Upper lobe of right lung (tissue), 1 donor: Measurements from ENCODE around the gene MID1. TPM values are rescaled to one million over a fixed set of nuclear protein-coding genes. Genes with fewer than 3 reads are reported as not detected.

Source experiments
- ATAC-seq: fragments of 200-7000 bp; cut with Tn5 transposase; one replicate; pipeline ENCODE4 v1.9.1; 2020; ENCODE audit warnings: mild to moderate bottlenecking, moderate library complexity
- DNase-seq: peaks from one replicate; pipeline ENCODE4 v3.0.0-alpha.2; 2020
- H3K27ac ChIP-seq: fragments of 200-600 bp; one replicate; pipeline ENCODE4 v1.8.0; 2022
- H3K27me3 ChIP-seq: fragments of 200-600 bp; one replicate; pipeline ENCODE4 v1.8.0; 2022; ENCODE audit warnings: mild to moderate bottlenecking
- H3K36me3 ChIP-seq: fragments of 200-600 bp; one replicate; pipeline ENCODE4 v1.8.0; 2022
- H3K4me1 ChIP-seq: fragments of 200-600 bp; one replicate; pipeline ENCODE4 v1.8.0; 2022
- H3K4me3 ChIP-seq: fragments of 200-600 bp; one replicate; pipeline ENCODE4 v1.8.0; 2022; ENCODE audit warnings: mild to moderate bottlenecking
- H3K9me3 ChIP-seq: fragments of 200-600 bp; one replicate; pipeline ENCODE4 v1.8.0; 2022
- CTCF ChIP-seq: fragments of 200-600 bp; IDR thresholded peaks from one replicate; pipeline ENCODE4 v1.8.0; 2022; ENCODE audit warnings: antibody characterized with exemption
- intact Hi-C: fragments of 100-400 bp; cut with DNase I; formaldehyde crosslinking; loops from one replicate; pipeline ENCODE4 v1.11.0; 2022
- total RNA-seq: library from RNA; stranded (reverse); fragmentation: NEBNext Ultra II Directional; extraction: Animal tissue kit (Norgen Biotek cat#: 25700); gene quantifications from one replicate; pipeline ENCODE4 v1.2.1, GENCODE V29; 2021
- donor health status: DM: no; HTN: yes; CAD: no; lungs with severe emphysema.

The MID1 gene
- total RNA-seq, 1 donor from 2014 or later: 24.5 TPM

DNA sequence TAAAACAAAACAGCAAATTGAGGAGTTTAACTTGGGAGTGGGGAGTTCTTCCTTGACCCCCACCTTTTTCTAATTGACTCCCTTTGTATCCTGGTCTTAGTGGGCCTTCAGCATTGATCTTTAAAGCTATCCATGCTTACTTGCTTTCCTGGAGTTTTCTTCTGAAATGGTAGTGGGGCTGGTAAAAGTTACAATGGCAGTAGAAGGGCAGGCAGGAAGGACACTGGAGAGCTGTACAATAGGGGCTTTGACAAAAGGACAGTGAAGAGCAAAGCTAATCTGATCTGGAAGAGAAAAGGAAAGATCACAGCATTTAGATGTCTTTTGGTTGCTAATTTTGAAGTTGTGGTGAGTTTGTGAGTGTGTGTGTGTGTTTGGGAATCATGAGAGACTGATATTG lies 111.5 kb downstream of the MID1 start:
- intact Hi-C loops: no loop called here
- Histone ChIP-seq H3K4me3 (no peak overlapping the region), H3K27me3 (no peaks in the 10 kb centered on the region), H3K4me1 (no peaks in the 10 kb centered on the region), H3K9me3 (no peaks in the 10 kb centered on the region), H3K36me3 (no peaks in the 10 kb centered on the region), H3K27ac (no peak overlapping the region)
- no peak for TF ChIP-seq CTCF
- DNase-seq: no peak
- ATAC-seq: no peak

DNA sequence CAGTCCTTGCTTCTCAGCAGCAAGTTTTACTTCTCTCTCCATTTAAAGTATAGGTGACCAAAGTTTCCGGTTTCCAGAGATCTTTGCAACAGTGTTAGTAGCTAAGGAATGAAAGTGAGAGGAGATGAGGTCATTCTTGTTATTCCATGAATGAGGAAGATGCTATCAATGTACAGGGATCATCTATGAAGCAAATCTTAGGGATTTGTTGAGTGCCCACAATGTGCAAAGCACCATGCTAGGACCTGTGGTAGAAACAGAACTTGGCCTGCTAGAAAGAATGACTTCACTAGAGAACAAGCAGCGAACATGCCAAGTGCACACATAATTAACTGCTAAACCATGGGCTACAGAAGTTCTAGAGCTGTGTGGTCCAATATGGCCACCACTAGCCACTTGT lies 112.5 kb downstream of the MID1 start:
- Histone ChIP-seq H3K9me3 (no peaks in the 10 kb centered on the region), H3K4me3 (no peak overlapping the region), H3K27ac (no peak overlapping the region), H3K27me3 (no peaks in the 10 kb centered on the region), H3K36me3 (no peaks in the 10 kb centered on the region), H3K4me1 (no peaks in the 10 kb centered on the region)
- ATAC-seq (no peak), DNase-seq (no peak)
- TF ChIP-seq CTCF: no peak
- intact Hi-C loops: no loop called here

DNA sequence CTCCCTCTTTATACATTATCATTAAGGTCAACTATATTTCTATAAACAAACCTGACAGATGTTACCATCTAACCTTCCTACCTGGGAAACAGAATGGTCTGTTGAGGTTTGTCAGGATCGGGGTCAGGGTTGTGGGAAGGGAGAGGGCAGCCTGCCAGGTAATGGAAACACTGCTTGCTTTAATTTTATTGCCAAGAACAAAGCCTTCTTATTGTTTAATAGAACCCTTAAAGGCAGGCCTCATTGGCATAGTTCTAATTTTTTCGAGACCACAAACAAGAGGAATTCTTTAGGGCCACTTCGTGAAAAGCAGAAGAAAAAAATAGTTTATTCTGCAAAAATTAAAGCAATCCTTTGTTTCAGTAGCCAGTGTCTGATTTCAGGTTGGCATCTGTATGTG lies 113.2 kb downstream of the MID1 start:
- Histone ChIP-seq H3K27ac (no peak overlapping the region), H3K4me3 (no peak overlapping the region), H3K27me3 (no peaks in the 10 kb centered on the region), H3K9me3 (no peaks in the 10 kb centered on the region), H3K4me1 (no peaks in the 10 kb centered on the region), H3K36me3 (no peaks in the 10 kb centered on the region)
- intact Hi-C loops: no loop called here
- ATAC-seq (no peak), DNase-seq (no peak)
- no peak for TF ChIP-seq CTCF

DNA sequence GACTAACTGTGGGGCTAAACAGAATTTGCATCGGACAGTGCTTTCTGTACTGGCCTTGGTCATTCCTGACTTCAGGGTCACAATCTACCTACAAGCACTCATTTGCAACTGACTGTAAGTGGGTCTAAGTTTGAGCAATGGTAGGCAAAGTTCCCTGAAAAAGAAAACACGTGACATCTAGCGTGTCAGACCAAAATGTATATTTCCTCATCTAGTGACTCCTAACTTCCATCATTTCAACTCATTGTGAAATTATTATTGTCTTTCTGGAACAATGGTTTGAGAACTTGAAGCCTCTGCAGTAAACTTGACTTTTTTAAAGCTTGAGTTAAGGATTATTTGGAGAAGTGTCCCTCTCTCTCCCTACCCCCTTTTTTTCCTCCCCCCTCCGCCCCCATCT lies 113.6 kb downstream of the MID1 start:
- intact Hi-C loops: no loop called here
- no peaks in the 10 kb centered on the region for H3K27me3 ChIP-seq
- no peak for TF ChIP-seq CTCF
- H3K4me1 ChIP-seq: no peaks in the 10 kb centered on the region
- ATAC-seq (no peak), DNase-seq (no peak)
- H3K9me3 ChIP-seq: no peaks in the 10 kb centered on the region
- no peak overlapping the region for H3K27ac ChIP-seq
- no peaks in the 10 kb centered on the region for H3K36me3 ChIP-seq
- H3K4me3 ChIP-seq: no peak overlapping the region

DNA sequence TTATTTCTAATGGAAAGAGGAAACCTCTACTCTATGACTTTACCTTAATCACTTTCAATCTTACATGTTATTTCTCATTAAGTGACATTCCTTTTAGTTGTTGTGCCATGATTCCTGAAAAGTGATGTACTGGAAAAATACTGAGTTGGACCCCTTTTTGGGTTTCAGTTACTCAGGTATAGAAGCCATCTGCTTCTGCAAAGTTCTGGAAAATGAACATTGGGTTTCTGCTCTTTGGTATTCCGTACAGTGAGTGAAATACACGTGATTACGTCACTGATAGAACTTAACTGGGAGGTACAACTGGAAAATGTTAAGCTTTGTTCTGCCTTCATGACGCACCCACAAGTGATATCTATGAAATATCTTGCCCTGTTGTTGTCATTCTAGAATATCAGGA lies 114.7 kb downstream of the MID1 start:
- intact Hi-C loops: no loop called here
- H3K27ac ChIP-seq: no peak overlapping the region
- ATAC-seq: no peak
- DNase-seq: no peak
- H3K36me3 ChIP-seq: no peaks in the 10 kb centered on the region
- H3K4me3 ChIP-seq: no peak overlapping the region
- H3K27me3 ChIP-seq: no peaks in the 10 kb centered on the region
- TF ChIP-seq CTCF: no peak
- H3K9me3 ChIP-seq: no peaks in the 10 kb centered on the region
- no peaks in the 10 kb centered on the region for H3K4me1 ChIP-seq

- no peak for TF ChIP-seq CTCF
- Histone ChIP-seq H3K9me3 (no peaks in the 10 kb centered on the region), H3K36me3 (no peaks in the 10 kb centered on the region), H3K4me1 (no peaks in the 10 kb centered on the region), H3K27ac (no peak overlapping the region), H3K4me3 (no peak overlapping the region), H3K27me3 (no peaks in the 10 kb centered on the region)
- intact Hi-C loops: no loop called here
- ATAC-seq: no peak
- DNase-seq: no peak
Measured at GRCh38 chrX:10502961-10503360, 117.4 kb downstream of the MID1 start.
